Peyer's patch (tissue), 4 donors: Measurements from ENCODE around the gene FOXN4.

Source experiments
- CTCF ChIP-seq, 6 experiments: fragments of 450-650 bp in 4 of 6; fragments of 200-600 bp in 2 of 6; sonication (generic) in 1 of 6; IDR thresholded peaks; one replicate each; pipeline ENCODE4 v1.5.1; 2017 to 2019; ENCODE audit warnings: antibody characterized with exemption in 6 of 6, mild to moderate bottlenecking in 3 of 6, moderate library complexity in 1 of 6
- POLR2A ChIP-seq, 2 donors: fragments of 450-650 bp; IDR thresholded peaks; one replicate each; pipeline ENCODE4 v1.5.1; 2017; ENCODE audit warnings: antibody characterized with exemption in 2 of 2, mild to moderate bottlenecking in 2 of 2, moderate library complexity in 2 of 2

DNA sequence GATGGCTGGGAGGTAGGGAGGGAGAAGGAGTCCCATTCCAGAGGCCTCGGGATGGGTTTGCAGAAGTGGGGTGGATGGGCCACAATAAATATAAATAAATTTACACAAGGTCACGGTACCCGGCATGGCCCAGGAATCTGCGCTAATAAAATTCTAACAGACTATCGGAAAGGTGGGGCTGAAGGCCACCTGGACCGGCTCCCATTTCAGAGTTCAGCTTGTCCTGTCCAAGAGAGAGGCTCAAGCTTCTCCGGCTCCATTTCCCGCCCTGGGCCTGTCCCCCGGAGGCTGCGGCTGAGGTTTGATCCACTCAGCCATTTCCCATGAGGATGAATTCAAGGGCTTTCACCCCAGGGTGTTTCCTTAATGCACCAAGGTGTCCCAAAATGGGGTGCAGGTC is 30.2 kb downstream of the FOXN4 start:
- TF ChIP-seq CTCF (IDR thresholded peaks at IDR 0.05) (no peak), POLR2A (IDR thresholded peaks at IDR 0.05) (no peak)
